ENCODE data around the gene SETD2.

- TF ChIP-seq CTCF (conservative IDR thresholded peaks at IDR 0.05; ENCODE audit: low read depth in 2 of 2) (no peak), POLR2AphosphoS5 (IDR thresholded peaks at IDR 0.05; ENCODE audit: low read depth) (no peak), EZH2 (IDR thresholded peaks at IDR 0.05; ENCODE audit: low read depth, unreplicated experiment) (no peak), CREB1 (CRISPR knock-in tag; IDR thresholded peaks at IDR 0.05; ENCODE audit: low read depth) (no peak), REST (IDR thresholded peaks at IDR 0.05; ENCODE audit: unreplicated experiment) (no peak), EZH2phosphoT487 (IDR thresholded peaks at IDR 0.05; ENCODE audit: unreplicated experiment) (no peak), STAT1 (IDR thresholded peaks at IDR 0.05; ENCODE audit: unreplicated experiment) (no peak), JUNB (IDR thresholded peaks at IDR 0.05; ENCODE audit: unreplicated experiment) (no peak), ETS1 (IDR thresholded peaks at IDR 0.05) (no peak), ZNF331 (CRISPR knock-in tag; IDR thresholded peaks at IDR 0.05; ENCODE audit: low read depth) (no peak), NANOG (IDR thresholded peaks at IDR 0.05; ENCODE audit: borderline replicate concordance) (no peak), ZNF114 (CRISPR knock-in tag; IDR thresholded peaks at IDR 0.05) (no peak)
These were observed 159.3 kb downstream of the SETD2 start for GRCh38 chr3:47004369-47005211.

Measured in GM23338 (cell line).